Type B pancreatic cell (in vitro differentiated cells): ENCODE data around the gene ELFN1. TPM values are rescaled to one million over a fixed set of nuclear protein-coding genes. Genes with fewer than 3 reads are reported as not detected.

Experiments
- DNase-seq: peaks from one replicate; pipeline ENCODE4 v3.0.0; 2021; ENCODE audit warnings: mixed read lengths; ENCODE audit not compliant: unreplicated experiment; ENCODE audit errors: extremely low spot score
- H3K27ac Mint-ChIP-seq: 2 replicates; pipeline ENCODE4 v1.8.0; 2021; ENCODE audit warnings: mild to moderate bottlenecking, mixed read lengths
- H3K27me3 Mint-ChIP-seq: 2 replicates; pipeline ENCODE4 v1.8.0; 2021; ENCODE audit warnings: mixed read lengths
- H3K36me3 Mint-ChIP-seq: 2 replicates; pipeline ENCODE4 v1.8.0; 2021; ENCODE audit warnings: mixed read lengths
- H3K4me1 Mint-ChIP-seq: one replicate; pipeline ENCODE4 v1.8.0; 2021; ENCODE audit warnings: mixed read lengths; ENCODE audit not compliant: unreplicated experiment
- H3K4me3 Mint-ChIP-seq: 2 replicates; pipeline ENCODE4 v1.8.0; 2021; ENCODE audit warnings: mild to moderate bottlenecking, mixed read lengths
- H3K9me3 Mint-ChIP-seq: 2 replicates; pipeline ENCODE4 v1.8.0; 2021; ENCODE audit warnings: mixed read lengths
- total RNA-seq: library from RNA; stranded (reverse); gene quantifications from 2 replicates; pipeline ENCODE4 v1.2.1, GENCODE V29; 2021; ENCODE audit warnings: low replicate concordance
- TF ChIP-seq, protein P1 (sequence below): fragments of 200-600 bp; sonication (generic); conservative IDR thresholded peaks from 2 replicates; pipeline ENCODE4 v1.5.0; 2021; ENCODE audit warnings: antibody characterized with exemption, mild to moderate bottlenecking

Gene ELFN1
- total RNA-seq, 1 donor from 2014 or later, result 5.8 TPM

DNA sequence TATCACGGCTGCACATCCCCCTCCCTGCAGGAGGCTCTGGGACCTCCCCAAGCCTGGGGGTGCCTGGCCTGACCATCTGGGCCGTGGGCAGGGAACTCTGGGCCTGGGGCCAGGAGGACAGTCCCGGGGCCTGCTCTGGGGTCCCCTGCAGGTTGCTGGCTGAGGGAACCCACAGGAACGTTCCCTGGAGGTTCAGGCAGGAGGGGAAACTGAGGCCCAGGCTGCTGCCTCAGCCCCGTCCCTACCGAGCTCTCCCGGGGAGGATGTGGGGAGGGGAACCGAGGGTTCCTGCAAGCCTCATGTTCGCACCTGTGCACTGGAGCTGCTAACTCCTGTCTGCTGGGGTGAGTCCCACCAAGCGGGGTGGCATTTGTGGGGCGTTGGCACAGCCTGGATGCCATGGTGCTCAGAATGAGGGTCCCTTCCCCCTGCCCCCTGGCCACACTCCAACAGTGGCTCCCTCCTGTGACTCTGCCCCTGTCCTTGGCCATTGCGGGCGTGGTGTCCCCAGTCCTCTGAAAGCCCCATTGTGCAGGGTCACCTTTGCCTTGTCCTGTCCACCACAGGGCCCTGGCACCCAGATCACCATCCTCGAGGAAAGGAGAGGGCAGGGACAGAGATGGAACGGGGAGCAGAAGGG lies 9.4 kb downstream of the ELFN1 start:
- peaks cover 15% of the 10 kb centered on the region for H3K27me3 Mint-ChIP-seq
- no peak overlapping the region for H3K4me3 Mint-ChIP-seq
- no peak overlapping the region for H3K27ac Mint-ChIP-seq
- no peaks in the 10 kb centered on the region for H3K4me1 Mint-ChIP-seq
- H3K9me3 Mint-ChIP-seq, result no peaks in the 10 kb centered on the region
- TF ChIP-seq, protein P1, sequence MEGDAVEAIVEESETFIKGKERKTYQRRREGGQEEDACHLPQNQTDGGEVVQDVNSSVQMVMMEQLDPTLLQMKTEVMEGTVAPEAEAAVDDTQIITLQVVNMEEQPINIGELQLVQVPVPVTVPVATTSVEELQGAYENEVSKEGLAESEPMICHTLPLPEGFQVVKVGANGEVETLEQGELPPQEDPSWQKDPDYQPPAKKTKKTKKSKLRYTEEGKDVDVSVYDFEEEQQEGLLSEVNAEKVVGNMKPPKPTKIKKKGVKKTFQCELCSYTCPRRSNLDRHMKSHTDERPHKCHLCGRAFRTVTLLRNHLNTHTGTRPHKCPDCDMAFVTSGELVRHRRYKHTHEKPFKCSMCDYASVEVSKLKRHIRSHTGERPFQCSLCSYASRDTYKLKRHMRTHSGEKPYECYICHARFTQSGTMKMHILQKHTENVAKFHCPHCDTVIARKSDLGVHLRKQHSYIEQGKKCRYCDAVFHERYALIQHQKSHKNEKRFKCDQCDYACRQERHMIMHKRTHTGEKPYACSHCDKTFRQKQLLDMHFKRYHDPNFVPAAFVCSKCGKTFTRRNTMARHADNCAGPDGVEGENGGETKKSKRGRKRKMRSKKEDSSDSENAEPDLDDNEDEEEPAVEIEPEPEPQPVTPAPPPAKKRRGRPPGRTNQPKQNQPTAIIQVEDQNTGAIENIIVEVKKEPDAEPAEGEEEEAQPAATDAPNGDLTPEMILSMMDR, result no peak
- no peaks in the 10 kb centered on the region for H3K36me3 Mint-ChIP-seq
- DNase-seq, result peak; percentile 62

DNA sequence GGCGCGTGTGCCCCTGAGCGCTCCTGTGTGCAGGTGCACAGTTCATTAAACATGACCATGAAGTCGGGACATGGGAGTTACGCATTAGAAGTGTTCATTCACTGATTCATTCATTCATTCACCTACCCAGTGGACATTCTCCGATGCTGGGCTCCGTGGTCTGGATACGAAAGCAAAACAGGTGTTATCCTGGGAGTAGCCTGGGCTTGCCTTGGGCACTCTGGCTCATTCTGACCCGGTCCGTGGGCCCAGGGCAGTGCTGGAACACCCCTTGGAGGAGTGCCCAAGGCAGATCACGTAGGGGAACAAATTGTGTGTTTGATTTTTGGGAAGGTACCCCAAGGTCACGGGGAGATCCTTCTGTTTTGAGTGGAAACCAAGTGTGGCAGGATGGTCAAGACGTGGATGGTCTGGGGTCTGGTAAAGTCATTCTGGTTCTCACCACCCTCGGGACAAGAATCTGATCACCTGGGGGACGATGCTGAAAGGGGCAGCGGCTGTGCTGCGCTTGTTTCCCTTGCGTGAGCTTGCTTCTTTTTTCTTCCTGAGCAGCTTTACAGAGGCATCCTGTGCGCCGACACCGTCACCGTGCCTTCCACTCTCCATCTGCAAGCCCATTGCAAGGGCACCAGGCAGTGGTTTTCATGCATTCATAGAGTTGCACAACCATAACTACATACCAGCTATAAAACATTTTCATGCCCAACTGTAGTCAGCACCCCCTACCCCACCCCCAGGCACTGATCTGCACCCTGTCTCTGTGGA lies 10.1 kb downstream of the ELFN1 start:
- Mint-ChIP-seq H3K4me3 (no peak overlapping the region), H3K27ac (no peak overlapping the region), H3K36me3 (no peaks in the 10 kb centered on the region), H3K4me1 (no peaks in the 10 kb centered on the region), H3K27me3 (peaks cover 15% of the 10 kb centered on the region), H3K9me3 (peaks cover 5% of the 10 kb centered on the region)
- peak; percentile 56 for DNase-seq
- TF ChIP-seq, protein P1, result no peak

DNA sequence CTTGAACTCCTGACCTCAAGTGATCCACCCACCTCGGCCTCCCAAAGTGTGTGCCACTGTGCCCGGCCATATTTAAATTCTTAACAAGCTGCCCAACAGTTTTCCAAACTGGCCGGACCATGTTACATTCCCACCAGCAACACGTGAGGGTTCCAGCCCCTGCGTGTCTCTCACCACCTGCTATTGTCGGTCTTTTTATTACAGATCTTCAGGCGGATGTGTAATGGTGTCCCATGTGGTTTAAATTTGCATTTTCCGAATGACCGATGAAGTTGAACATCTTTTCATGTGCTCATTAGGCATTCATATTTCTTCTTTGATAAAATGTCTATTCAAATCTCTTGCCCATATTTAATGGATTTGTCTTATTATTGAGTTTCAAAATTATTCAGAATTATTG lies 11.5 kb downstream of the ELFN1 start:
- peaks cover 7% of the 10 kb centered on the region for H3K9me3 Mint-ChIP-seq
- DNase-seq, result no peak
- TF ChIP-seq, protein P1, result no peak
- no peaks in the 10 kb centered on the region for H3K36me3 Mint-ChIP-seq
- H3K4me3 Mint-ChIP-seq, result no peak overlapping the region
- H3K27ac Mint-ChIP-seq, result no peak overlapping the region
- H3K27me3 Mint-ChIP-seq, result peaks cover 12% of the 10 kb centered on the region
- H3K4me1 Mint-ChIP-seq, result no peaks in the 10 kb centered on the region

DNA sequence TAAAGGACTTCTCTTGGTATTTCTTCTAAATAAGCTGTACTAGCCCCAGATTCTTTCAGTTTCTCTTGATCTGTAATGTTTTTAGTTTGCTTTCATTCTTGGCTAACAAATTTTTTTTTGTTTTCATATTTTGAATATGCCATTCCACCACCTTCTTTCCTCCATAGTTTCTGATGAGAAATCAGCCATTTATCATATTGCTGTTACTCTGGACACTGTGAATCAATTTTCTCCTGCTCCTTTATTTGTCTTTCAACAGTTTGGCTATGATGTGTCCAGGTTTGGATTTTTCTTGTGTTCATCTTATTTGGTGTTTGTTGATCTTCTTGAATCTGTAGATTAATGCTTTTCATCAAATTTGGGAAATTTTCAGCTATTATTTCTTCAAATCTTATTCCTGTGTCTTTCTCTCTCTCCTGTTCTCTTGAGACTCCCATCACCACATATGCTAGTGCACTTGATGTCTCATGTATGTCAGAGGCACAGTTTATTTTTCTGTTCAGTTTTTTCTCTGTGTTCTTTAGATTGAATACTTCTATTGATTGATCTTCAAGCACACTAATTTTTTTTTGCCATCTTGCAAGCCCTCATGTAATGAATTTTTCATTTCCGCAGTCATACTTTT lies 15.0 kb downstream of the ELFN1 start:
- no peak for DNase-seq
- Mint-ChIP-seq H3K36me3 (peaks cover 7% of the 10 kb centered on the region), H3K4me3 (no peak overlapping the region), H3K27me3 (peaks cover 3% of the 10 kb centered on the region), H3K27ac (no peak overlapping the region), H3K4me1 (no peaks in the 10 kb centered on the region), H3K9me3 (peaks cover 7% of the 10 kb centered on the region)
- TF ChIP-seq, protein P1, result no peak

DNA sequence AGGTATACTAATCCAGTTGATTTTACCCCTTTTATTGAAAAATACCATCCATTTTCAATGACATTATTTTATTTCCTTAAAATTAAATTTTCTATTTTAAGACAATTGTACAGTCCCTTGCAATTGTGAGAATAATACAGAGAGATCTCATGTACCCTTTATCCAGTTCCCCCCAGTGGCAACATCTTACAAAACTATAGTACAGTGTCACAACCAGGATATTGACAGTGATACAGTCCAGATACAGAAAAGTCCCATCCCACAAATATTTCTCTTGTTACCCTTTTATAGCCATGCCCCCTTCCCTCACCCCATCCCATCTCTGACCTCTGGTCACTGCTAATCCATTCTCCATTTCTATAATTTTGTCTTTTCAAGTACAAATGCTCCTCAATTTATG lies 18.5 kb downstream of the ELFN1 start:
- H3K4me1 Mint-ChIP-seq, result no peaks in the 10 kb centered on the region
- no peak for DNase-seq
- H3K4me3 Mint-ChIP-seq, result no peak overlapping the region
- H3K27ac Mint-ChIP-seq, result no peak overlapping the region
- H3K27me3 Mint-ChIP-seq, result peaks cover 7% of the 10 kb centered on the region
- peaks cover 7% of the 10 kb centered on the region for H3K36me3 Mint-ChIP-seq
- TF ChIP-seq, protein P1, result no peak
- peaks cover 7% of the 10 kb centered on the region for H3K9me3 Mint-ChIP-seq
